Naive thymus-derived CD8-positive, alpha-beta T cell (primary cell): ENCODE measurements around the gene HYKK. TPM values are rescaled to one million over a fixed set of nuclear protein-coding genes. Genes with fewer than 3 reads are reported as not detected.
"Not testable (repeated sequence)": the region's sequence is repeated elsewhere in the genome, so short reads cannot be mapped to it uniquely, and the experiment has no call there.

Experiments used
- ATAC-seq, 2 donors: fragments of 150-1000 bp; cut with Tn5 transposase in 1 of 2; sonication (Bioruptor Pico), chemical (Tn5 transposase) in 1 of 2; 1 replicate in 1 of 2; 2 replicates in 1 of 2; pipeline ENCODE4 v1.10.0; 2021; ENCODE audit warnings: mild to moderate bottlenecking in 2 of 2, moderate library complexity in 2 of 2
- POLR2A ChIA-PET: fragments of 350-600 bp; sonication (Branson Sonifier 250); formaldehyde crosslinking; loops from one replicate; lab custom pipeline; 2021; ENCODE audit warnings: antibody characterized with exemption; lab: Charles Lee
- DNase-seq, 10 donors: peaks; one replicate each; pipeline versions ENCODE4 v3.0.0 to v3.0.0-alpha.2; 2020 to 2022
- H3K27ac Mint-ChIP-seq, 10 donors: one replicate each; pipeline ENCODE4 v1.8.0; 2020 to 2022; ENCODE audit warnings: mild to moderate bottlenecking in 10 of 10, mixed read lengths in 10 of 10, moderate library complexity in 4 of 10, inconsistent platforms in 1 of 10
- H3K27me3 Mint-ChIP-seq, 5 donors: one replicate each; pipeline ENCODE4 v1.8.0; 2021 to 2022; ENCODE audit warnings: mixed read lengths in 5 of 5
- H3K36me3 Mint-ChIP-seq, 3 donors: one replicate each; pipeline ENCODE4 v1.8.0; 2020 to 2022; ENCODE audit warnings: mixed read lengths in 3 of 3, mild to moderate bottlenecking in 2 of 3, inconsistent platforms in 1 of 3
- H3K4me1 Mint-ChIP-seq, 4 donors: one replicate each; pipeline ENCODE4 v1.8.0; 2021 to 2022; ENCODE audit warnings: mixed read lengths in 4 of 4
- H3K4me3 Mint-ChIP-seq, 10 donors: one replicate each; pipeline ENCODE4 v1.8.0; 2020 to 2022; ENCODE audit warnings: mild to moderate bottlenecking in 10 of 10, mixed read lengths in 10 of 10, moderate library complexity in 6 of 10, inconsistent platforms in 1 of 10
- H3K9me3 Mint-ChIP-seq, 9 donors: one replicate each; pipeline ENCODE4 v1.8.0; 2020 to 2022; ENCODE audit warnings: mixed read lengths in 9 of 9, mild to moderate bottlenecking in 3 of 9, inconsistent platforms in 1 of 9, moderate library complexity in 1 of 9
- polyA plus RNA-seq, 3 donors: library from polyadenylated mRNA; unstranded; fragments of 300-500 nt; fragmentation: Illumina TruSeq; gene quantifications; one replicate each; pipeline ENCODE4 v1.2.3, GENCODE V29; 2021
- total RNA-seq, 8 experiments: library from RNA in 2 of 8; stranded (reverse) in 2 of 8; gene quantifications; one replicate each; pipeline ENCODE4 v1.2.3 and lab custom pipeline; 2021 to 2026

HYKK gene
- total and polyA plus RNA-seq, 5 experiments from 2014 or later = 3.0 to 5.9 (median 3.8) TPM

DNA sequence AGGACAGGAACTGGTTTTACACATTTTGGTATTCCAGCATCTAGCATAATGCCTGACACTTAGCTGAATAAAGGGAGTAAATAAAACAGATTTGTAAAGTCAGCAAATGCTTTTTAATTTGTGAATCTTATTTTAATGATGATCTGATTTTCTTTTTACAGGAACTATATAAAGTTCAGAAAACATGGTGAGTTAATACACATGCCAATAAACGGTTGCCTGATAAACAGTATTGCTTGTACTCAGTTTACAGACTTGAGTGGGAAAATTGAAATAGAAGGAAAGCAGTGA, 34.3 kb downstream of the HYKK start:
- DNase-seq (no peak), ATAC-seq (no peak)
- Mint-ChIP-seq H3K36me3 (peaks cover 4 to 47% (median 11%) of the 10 kb centered on the region in 3 donors), H3K4me1 (peaks cover 12 to 36% (median 28%) of the 10 kb centered on the region in 4 donors), H3K9me3 (no peaks in the 10 kb centered on the region), H3K27me3 (no peaks in the 10 kb centered on the region), H3K27ac (peak overlapping the region; percentile 98 to 100 (median 99)), H3K4me3 (peak overlapping the region; percentile 87 to 99 (median 96))
- POLR2A ChIA-PET = no interaction called here

DNA sequence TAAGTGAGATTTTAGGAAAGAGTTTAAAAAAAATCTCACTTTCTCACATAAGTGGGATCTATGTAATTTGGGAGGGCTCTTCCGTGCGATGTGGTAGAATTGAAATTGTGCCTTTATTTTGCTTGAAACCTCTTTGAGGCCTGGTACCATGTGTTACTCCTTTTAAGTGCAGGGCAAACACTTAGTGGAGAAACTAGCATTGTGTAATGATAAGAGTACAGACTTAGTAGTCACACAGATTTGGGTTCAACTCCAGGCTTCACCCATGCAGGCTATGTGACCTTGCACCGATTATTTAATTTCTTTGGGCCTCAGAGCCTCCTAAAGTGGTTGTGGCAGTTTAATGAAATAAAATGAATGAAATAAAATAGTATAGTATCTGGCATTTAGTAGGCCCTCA, 35.3 kb downstream of the HYKK start:
- peaks cover 4 to 57% (median 11%) of the 10 kb centered on the region in 3 donors for H3K36me3 Mint-ChIP-seq
- peak overlapping the region in 8 of 10 donors; percentile 40 to 99 (median 58) for H3K27ac Mint-ChIP-seq
- H3K4me3 Mint-ChIP-seq = peak overlapping the region in 9 of 10 donors; percentile 39 to 99 (median 90)
- peaks cover 12 to 36% (median 28%) of the 10 kb centered on the region in 4 donors for H3K4me1 Mint-ChIP-seq
- H3K27me3 Mint-ChIP-seq = no peaks in the 10 kb centered on the region
- ATAC-seq (no peak), DNase-seq (no peak)
- no peaks in the 10 kb centered on the region for H3K9me3 Mint-ChIP-seq
- POLR2A ChIA-PET = interaction anchor here (0.8 kb wide), 1 partner anchor 35 kb away, joined by 3 read pairs; the partner anchor contains the start of gene HYKK

DNA sequence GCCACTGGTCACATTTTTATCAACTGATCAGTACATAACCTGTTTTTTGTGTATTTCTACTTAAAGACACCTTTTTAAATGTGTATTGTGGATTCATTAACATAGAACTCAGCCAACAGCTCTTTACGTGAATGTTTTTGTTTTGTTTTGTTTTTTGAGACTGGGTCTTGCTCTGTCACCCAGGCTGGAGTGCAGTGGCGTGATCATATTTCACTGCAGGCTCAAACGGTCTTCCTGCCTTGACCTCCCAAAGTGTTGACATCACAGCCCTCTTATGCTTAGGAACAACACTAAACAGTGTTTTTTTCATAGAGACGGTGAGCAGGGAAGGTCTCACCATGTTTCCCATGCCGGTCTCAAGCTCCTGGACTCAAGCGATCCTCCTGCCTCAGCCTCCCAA, 42.8 kb downstream of the HYKK start:
- peak overlapping the region in 3 of 10 donors; percentile 10 to 60 (median 55) for H3K27ac Mint-ChIP-seq
- DNase-seq (no peak), ATAC-seq (no peak)
- H3K4me1 Mint-ChIP-seq = peaks cover 0 to 4% (median 0%) of the 10 kb centered on the region in 4 donors
- peaks cover 7 to 66% (median 12%) of the 10 kb centered on the region in 3 donors for H3K36me3 Mint-ChIP-seq
- POLR2A ChIA-PET = no interaction called here
- no peaks in the 10 kb centered on the region for H3K9me3 Mint-ChIP-seq
- H3K27me3 Mint-ChIP-seq = no peaks in the 10 kb centered on the region
- H3K4me3 Mint-ChIP-seq = no peak overlapping the region

DNA sequence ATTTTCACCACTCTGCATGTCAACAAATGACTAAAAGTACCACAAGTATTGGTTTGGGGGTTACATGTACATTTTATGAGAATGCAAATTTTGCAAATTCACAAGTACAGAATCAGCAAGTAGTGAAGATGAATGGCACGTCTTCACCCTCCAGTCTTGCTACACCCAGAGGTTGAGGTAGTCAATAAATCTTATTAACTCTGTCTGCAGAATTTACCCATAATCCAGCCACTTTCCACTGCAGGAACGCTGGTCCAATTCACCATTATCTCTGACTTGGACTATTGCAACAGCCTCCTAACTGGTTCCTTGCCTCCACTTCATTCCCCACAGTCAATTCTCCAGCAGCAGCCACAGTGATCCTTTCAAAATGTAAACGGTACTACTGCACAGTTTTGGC, 43.4 kb downstream of the HYKK start:
- Mint-ChIP-seq H3K4me3 (no peak overlapping the region), H3K36me3 (peaks cover 7 to 60% (median 8%) of the 10 kb centered on the region in 3 donors), H3K27me3 (no peaks in the 10 kb centered on the region), H3K27ac (no peak overlapping the region), H3K9me3 (no peaks in the 10 kb centered on the region), H3K4me1 (no peaks in the 10 kb centered on the region)
- DNase-seq (no peak), ATAC-seq (no peak)
- POLR2A ChIA-PET = no interaction called here

DNA sequence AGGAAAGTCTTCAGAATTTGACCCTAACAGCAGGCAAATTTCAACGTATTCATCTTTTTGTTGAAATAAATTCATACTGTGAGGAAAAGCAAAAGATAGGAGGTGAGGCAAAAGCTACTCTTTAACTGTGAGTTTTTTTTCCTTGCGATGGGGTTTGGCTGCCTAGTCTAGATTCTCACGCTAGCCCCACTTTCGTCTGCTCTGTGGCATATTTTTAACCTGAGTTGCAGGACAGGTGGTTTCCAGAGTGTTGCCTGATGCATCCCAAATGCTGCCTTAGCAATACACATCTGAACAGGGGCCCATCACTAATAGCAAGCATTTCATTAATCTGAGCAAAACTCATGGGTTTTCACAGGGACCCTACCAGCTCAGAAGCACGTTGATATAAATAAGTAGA, 44.5 kb downstream of the HYKK start:
- DNase-seq (no peak), ATAC-seq (no peak)
- POLR2A ChIA-PET = no interaction called here
- H3K9me3 Mint-ChIP-seq = no peaks in the 10 kb centered on the region
- no peak overlapping the region for H3K4me3 Mint-ChIP-seq
- peaks cover 6 to 52% (median 7%) of the 10 kb centered on the region in 3 donors for H3K36me3 Mint-ChIP-seq
- H3K27me3 Mint-ChIP-seq = no peaks in the 10 kb centered on the region
- peak overlapping the region in 1 of 10 donors; percentile 67 for H3K27ac Mint-ChIP-seq
- H3K4me1 Mint-ChIP-seq = no peaks in the 10 kb centered on the region

DNA sequence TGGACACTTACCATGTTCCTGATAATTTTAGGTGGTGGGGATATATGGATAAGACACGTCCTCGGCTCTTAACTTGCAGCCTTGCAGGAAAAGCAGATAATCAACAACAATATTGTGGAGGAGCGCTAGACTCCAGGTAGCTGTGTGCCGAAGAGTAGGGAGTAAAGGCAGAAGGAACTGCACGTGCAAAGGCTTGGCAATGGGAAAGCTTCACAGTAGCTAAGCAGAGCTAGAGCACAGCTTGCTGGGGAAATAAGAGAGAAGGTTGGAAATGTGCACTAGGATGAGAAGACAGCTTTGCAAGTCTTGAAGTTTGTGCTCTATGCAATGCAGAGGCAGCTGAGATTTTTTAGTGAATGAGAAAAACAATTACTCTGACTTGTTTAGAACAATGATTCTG, 45.2 kb downstream of the HYKK start:
- Mint-ChIP-seq H3K9me3 (no peaks in the 10 kb centered on the region), H3K36me3 (peaks cover 6 to 45% (median 7%) of the 10 kb centered on the region in 3 donors), H3K4me1 (no peaks in the 10 kb centered on the region), H3K4me3 (no peak overlapping the region), H3K27me3 (peaks cover 0 to 2% (median 0%) of the 10 kb centered on the region in 5 donors), H3K27ac (peak overlapping the region in 2 of 10 donors; percentile 12 to 61)
- DNase-seq (no peak), ATAC-seq (no peak)
- POLR2A ChIA-PET = no interaction called here

DNA sequence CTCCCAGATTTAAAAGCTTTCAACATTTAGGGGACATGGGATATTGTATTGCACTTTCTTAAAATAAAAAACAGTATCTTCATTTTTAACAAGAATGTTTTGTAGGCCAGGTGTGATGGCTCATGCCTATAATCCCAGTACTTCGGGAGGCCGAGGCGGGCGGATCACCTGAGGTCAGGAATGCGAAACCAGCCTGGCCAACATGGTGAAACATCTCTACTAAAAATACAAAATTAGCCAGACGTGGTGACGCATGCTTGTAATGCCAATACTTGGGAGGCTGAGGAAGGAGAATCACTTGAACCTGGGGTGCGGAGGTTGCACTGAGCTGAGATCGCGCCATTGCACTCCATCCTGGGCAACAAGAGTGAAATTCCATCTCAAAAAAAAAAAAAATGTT, 52.8 kb downstream of the HYKK start:
- H3K27me3 Mint-ChIP-seq = peaks cover 0 to 22% (median 8%) of the 10 kb centered on the region in 5 donors
- H3K36me3 Mint-ChIP-seq, POLR2A ChIA-PET, ATAC-seq, H3K9me3 Mint-ChIP-seq, H3K27ac Mint-ChIP-seq, DNase-seq, H3K4me3 Mint-ChIP-seq: not testable (repeated sequence)
- H3K4me1 Mint-ChIP-seq = peaks cover 6 to 11% (median 9%) of the 10 kb centered on the region in 4 donors

DNA sequence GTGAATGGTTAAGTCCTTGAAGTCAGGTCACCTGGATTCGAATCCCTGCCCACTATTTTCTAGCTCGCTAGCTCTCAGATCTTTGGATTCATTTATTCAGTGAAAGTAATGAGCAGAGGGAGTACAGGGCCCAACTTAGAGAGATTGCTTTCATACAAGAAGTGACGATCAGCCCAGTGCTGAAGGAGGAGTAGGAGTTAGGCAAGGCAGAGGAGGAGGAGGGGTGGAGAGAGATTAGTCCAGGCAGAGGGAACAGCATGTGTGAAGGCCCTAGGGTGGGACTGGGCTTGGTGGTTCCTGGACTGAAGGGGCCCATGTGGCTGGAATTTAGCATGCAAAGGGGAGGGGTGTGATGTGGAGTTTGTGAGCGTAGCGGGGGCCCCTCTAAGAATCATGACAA, 54.1 kb downstream of the HYKK start:
- POLR2A ChIA-PET = no interaction called here
- H3K9me3 Mint-ChIP-seq = no peaks in the 10 kb centered on the region
- no peak overlapping the region for H3K4me3 Mint-ChIP-seq
- peaks cover 0 to 9% (median 0%) of the 10 kb centered on the region in 3 donors for H3K36me3 Mint-ChIP-seq
- ATAC-seq (no peak), DNase-seq (no peak)
- H3K27me3 Mint-ChIP-seq = peaks cover 4 to 28% (median 14%) of the 10 kb centered on the region in 5 donors
- peaks cover 13 to 21% (median 17%) of the 10 kb centered on the region in 4 donors for H3K4me1 Mint-ChIP-seq
- peak overlapping the region in 1 of 10 donors; percentile 6 for H3K27ac Mint-ChIP-seq

DNA sequence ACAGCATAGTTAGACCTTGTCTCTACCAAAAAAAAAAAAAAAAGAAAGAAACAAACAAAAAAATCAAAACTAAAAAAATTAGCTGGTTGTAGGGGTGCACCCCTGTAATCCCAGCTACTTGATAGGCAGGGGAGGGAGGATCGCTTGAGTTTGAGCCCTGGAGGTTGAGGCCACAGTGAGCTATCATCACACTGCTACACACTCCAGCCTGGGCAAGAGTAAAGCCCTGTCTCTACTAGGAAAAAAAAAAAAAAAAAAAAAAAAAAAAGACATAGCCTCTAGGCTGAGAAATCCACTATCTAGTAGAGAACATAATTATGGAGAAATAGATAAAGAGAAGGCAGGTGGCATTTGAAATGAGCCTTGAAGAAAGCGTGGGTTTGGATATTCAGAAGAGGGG, 55.7 kb downstream of the HYKK start:
- Mint-ChIP-seq H3K36me3 (peaks cover 0 to 5% (median 0%) of the 10 kb centered on the region in 3 donors), H3K4me1 (peaks cover 15 to 22% (median 20%) of the 10 kb centered on the region in 4 donors), H3K27me3 (peaks cover 9 to 27% (median 17%) of the 10 kb centered on the region in 5 donors), H3K27ac (peak overlapping the region in 1 of 10 donors; percentile 5), H3K4me3 (peak overlapping the region in 1 of 10 donors; percentile 31), H3K9me3 (no peaks in the 10 kb centered on the region)
- ATAC-seq = no peak
- DNase-seq = no peak
- POLR2A ChIA-PET = no interaction called here

DNA sequence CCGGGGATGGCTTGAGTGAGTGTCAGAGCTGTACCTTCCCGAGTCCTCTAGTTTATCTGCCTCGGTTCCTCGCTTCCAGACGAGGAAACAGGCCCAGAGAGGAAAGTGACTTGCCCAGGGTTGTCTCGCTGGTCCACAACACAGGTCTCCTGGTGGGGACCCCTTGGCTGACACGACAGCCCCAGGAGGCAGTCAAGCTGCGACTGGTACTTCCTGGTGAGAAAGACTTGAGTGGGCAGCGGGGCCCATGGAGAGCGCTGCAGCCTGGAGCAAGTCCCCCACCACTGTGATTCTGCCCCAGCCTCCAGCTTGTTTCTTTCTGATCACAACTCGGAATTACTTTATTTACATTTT, 57.3 kb downstream of the HYKK start:
- Mint-ChIP-seq H3K4me1 (peaks cover 15 to 22% (median 20%) of the 10 kb centered on the region in 4 donors), H3K9me3 (no peaks in the 10 kb centered on the region), H3K36me3 (peaks cover 0 to 3% (median 0%) of the 10 kb centered on the region in 3 donors), H3K27ac (peak overlapping the region in 8 of 10 donors; percentile 12 to 78 (median 58)), H3K4me3 (peak overlapping the region; percentile 81 to 97 (median 86)), H3K27me3 (peaks cover 4 to 27% (median 16%) of the 10 kb centered on the region in 5 donors)
- DNase-seq = peak in 1 of 10 donors; percentile 6
- peak; percentile 22 to 24 for ATAC-seq
- POLR2A ChIA-PET = interaction anchor here (2.2 kb wide), 1 partner anchor 25 kb away, joined by 7 read pairs; the partner anchor contains the start of gene PSMA4

DNA sequence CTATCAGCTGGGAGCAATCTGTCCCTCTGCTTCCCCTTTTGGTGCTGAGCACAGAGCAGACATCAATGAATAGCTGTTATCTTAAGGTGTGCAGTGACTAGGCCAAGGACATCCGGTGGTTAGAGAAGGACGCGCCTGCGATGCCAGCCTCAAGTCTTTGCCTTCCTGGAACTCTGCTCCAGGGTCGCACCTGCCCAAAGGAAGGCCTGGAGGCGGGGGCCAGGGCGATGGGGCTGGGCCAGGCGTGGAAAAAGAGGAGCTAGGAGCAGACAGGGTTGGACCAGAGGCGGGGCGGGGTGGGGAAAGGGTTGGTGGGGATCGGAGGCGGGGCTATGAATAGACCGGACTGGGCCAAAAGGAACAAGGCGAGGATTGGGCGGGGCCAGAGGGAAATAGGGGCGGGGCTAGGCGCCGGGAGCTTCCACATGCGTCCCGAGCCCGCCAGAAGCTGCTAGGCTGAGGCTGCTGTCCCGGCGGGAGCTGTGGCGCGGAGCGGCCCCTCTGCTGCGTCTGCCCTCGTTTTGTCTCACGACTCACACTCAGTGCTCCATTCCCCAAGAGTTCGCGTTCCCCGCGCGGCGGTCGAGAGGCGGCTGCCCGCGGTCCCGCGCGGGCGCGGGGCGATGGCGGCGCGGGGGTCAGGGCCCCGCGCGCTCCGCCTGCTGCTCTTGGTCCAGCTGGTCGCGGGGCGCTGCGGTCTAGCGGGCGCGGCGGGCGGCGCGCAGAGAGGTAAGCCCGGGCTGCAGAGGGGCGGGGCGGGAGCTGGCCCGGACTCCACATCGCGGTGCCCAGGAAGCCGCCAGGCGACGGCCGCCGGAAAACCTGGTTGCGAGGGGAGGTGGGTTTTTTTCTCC, 57.9 kb downstream of the HYKK start, which contains the start of gene CHRNA5:
Gene CHRNA5, plus strand, starts transcription at position 424 of the 854 bp plus-strand sequence. Its CDS starts 200 bp downstream, at position 624.
- peaks cover 0 to 3% (median 0%) of the 10 kb centered on the region in 3 donors for H3K36me3 Mint-ChIP-seq
- peak within 1 kb of the TSS in 9 of 10 donors; percentile 20 to 82 (median 58) for H3K27ac Mint-ChIP-seq
- ATAC-seq (peak; percentile 76 to 83), DNase-seq (peak in 8 of 10 donors; percentile 10 to 44 (median 27))
- H3K27me3 Mint-ChIP-seq = peaks cover 4 to 27% (median 14%) of the 10 kb centered on the region in 5 donors
- POLR2A ChIA-PET = interaction anchor here (0.6 to 2.2 kb wide), 2 partner anchors 25 to 84 kb away, joined by 4 to 7 read pairs; partner anchors contain the start of gene PSMA4
- peaks cover 15 to 22% (median 20%) of the 10 kb centered on the region in 4 donors for H3K4me1 Mint-ChIP-seq
- no peaks in the 10 kb centered on the region for H3K9me3 Mint-ChIP-seq
- H3K4me3 Mint-ChIP-seq = peak within 1 kb of the TSS; percentile 85 to 97 (median 88)

DNA sequence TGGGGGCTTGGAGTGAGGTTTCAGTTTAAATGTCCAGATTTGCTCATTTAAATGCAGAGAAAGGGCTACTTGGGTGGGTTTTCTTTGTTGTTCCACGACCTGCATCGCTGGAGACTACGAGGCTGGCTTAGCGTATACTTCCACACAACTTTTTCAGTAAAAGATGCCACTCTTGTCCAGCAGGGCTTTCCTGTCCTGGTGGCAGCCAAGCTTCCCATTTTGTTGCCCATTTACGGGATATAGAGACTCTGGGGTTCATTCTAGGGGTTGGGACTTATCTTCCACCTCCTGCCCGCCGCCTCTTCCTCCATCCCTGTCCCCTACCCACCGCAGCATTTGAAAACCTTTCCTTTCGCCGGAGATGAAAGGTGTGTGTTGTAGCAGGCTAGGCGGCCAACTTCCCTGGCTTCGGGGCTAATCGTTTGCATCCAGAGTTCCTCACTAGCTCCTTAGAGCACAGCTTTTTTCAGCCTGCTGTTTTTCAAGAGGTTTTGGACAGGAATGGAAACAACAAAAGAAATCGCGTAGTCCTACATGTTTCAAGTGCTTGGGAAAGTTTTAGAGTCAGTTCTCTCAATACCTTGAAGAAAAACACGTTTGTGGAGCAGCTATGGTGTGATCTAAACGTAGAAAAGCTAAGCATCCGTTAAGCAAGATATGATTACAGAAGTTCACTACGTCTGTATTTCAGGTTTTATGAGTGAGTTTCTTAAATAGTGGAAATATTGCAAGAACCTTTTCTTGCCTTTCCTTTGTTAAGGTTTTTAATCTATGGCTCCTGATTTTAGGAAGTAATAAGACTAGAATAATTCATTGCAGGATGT, 58.8 kb downstream of the HYKK start:
- peak; percentile 27 to 43 for ATAC-seq
- DNase-seq = peak in 3 of 10 donors; percentile 5 to 14 (median 12)
- POLR2A ChIA-PET = interaction anchor here (0.7 to 2.2 kb wide), 2 partner anchors 26 to 1554 kb away, joined by 4 to 7 read pairs; partner anchors contain the start of gene PSMA4
- peak overlapping the region in 4 of 10 donors; percentile 20 to 82 (median 54) for H3K27ac Mint-ChIP-seq
- H3K4me3 Mint-ChIP-seq = peak overlapping the region; percentile 79 to 94 (median 86)
- H3K27me3 Mint-ChIP-seq = peaks cover 4 to 27% (median 14%) of the 10 kb centered on the region in 5 donors
- H3K36me3 Mint-ChIP-seq = peaks cover 0 to 3% (median 0%) of the 10 kb centered on the region in 3 donors
- no peaks in the 10 kb centered on the region for H3K9me3 Mint-ChIP-seq
- peaks cover 15 to 22% (median 20%) of the 10 kb centered on the region in 4 donors for H3K4me1 Mint-ChIP-seq
